Liver (tissue), 9 donors: Measurements from ENCODE around the gene ATF7. TPM values are rescaled to one million over a fixed set of nuclear protein-coding genes. Genes with fewer than 3 reads are reported as not detected.

ENCODE experiments used
- DNase-seq: peaks from one replicate; pipeline ENCODE4 v3.0.0-alpha.2; 2017; ENCODE audit warnings: low spot score
- H3K27ac ChIP-seq, 2 donors: one replicate each; pipeline ENCODE4 v1.7.0; 2013; ENCODE audit warnings: inconsistent platforms in 2 of 2, low read length in 2 of 2, control low read depth in 1 of 2, low read depth in 1 of 2, mild to moderate bottlenecking in 1 of 2
- H3K27me3 ChIP-seq, 4 donors: one replicate each; pipeline versions ENCODE4 v1.6.1 to v1.7.0; 2013; ENCODE audit warnings: low read length in 3 of 4, inconsistent platforms in 1 of 4, mild to moderate bottlenecking in 1 of 4, moderate library complexity in 1 of 4; ENCODE audit not compliant: control insufficient read depth in 4 of 4, insufficient read depth in 4 of 4
- H3K36me3 ChIP-seq, 4 donors: one replicate each; pipeline versions ENCODE4 v1.6.1 to v1.7.0; 2013; ENCODE audit warnings: low read length in 3 of 4, mild to moderate bottlenecking in 3 of 4, low read depth in 1 of 4, moderate library complexity in 1 of 4; ENCODE audit not compliant: control insufficient read depth in 4 of 4, insufficient read depth in 3 of 4
- H3K4me1 ChIP-seq, 4 donors: one replicate each; pipeline versions ENCODE4 v1.6.1 to v1.7.0; 2013; ENCODE audit warnings: low read length in 3 of 4, mild to moderate bottlenecking in 3 of 4, moderate library complexity in 1 of 4; ENCODE audit not compliant: control insufficient read depth in 4 of 4, insufficient read depth in 4 of 4
- H3K4me3 ChIP-seq, 3 donors: one replicate each; pipeline versions ENCODE4 v1.6.1 to v1.7.0; 2013; ENCODE audit warnings: low read length in 3 of 3, control low read depth in 1 of 3, low read depth in 1 of 3, mild to moderate bottlenecking in 1 of 3
- H3K9ac ChIP-seq, 2 donors: one replicate each; pipeline ENCODE4 v1.7.0; 2013; ENCODE audit warnings: low read length in 2 of 2, mild to moderate bottlenecking in 2 of 2, moderate library complexity in 2 of 2, control low read depth in 1 of 2, low read depth in 1 of 2
- H3K9me3 ChIP-seq, 4 donors: one replicate each; pipeline versions ENCODE4 v1.6.1 to v1.7.0; 2013; ENCODE audit warnings: low read length in 3 of 4; ENCODE audit not compliant: control insufficient read depth in 4 of 4
- CTCF ChIP-seq: fragments of 150-350 bp; IDR thresholded peaks from 2 replicates; pipeline ENCODE4 v1.5.1; 2017; ENCODE audit warnings: improper control_type of control experiment, low read depth, low read length; ENCODE audit not compliant: missing input control
- EGR1 ChIP-seq, 2 donors: IDR thresholded peaks; 2 replicates each; pipeline ENCODE4 v1.6.1; 2016 to 2018; ENCODE audit warnings: antibody characterized with exemption in 2 of 2, low read depth in 2 of 2
- FOXA1 ChIP-seq: IDR thresholded peaks from 2 replicates; pipeline ENCODE4 v1.6.1; 2016; ENCODE audit warnings: antibody characterized with exemption
- FOXA2 ChIP-seq: IDR thresholded peaks from 2 replicates; pipeline ENCODE4 v1.6.1; 2016; ENCODE audit warnings: antibody characterized with exemption
- GABPA ChIP-seq, 2 donors: IDR thresholded peaks in 1 of 2; conservative IDR thresholded peaks in 1 of 2; 2 replicates each; pipeline ENCODE4 v1.6.1; 2016; ENCODE audit warnings: antibody characterized with exemption in 2 of 2, mild to moderate bottlenecking in 1 of 2, moderate library complexity in 1 of 2
- HNF4A ChIP-seq, 2 donors: conservative IDR thresholded peaks; 2 replicates each; pipeline ENCODE4 v1.6.1; 2016; ENCODE audit warnings: antibody characterized with exemption in 2 of 2, mild to moderate bottlenecking in 2 of 2
- HNF4G ChIP-seq: IDR thresholded peaks from 2 replicates; pipeline ENCODE4 v1.6.1; 2016; ENCODE audit warnings: antibody characterized with exemption
- JUND ChIP-seq, 2 donors: IDR thresholded peaks; 2 replicates each; pipeline ENCODE4 v1.6.1; 2016; ENCODE audit warnings: antibody characterized with exemption in 2 of 2
- NR2F2 ChIP-seq: IDR thresholded peaks from 2 replicates; pipeline ENCODE4 v1.6.1; 2016; ENCODE audit warnings: antibody characterized with exemption
- RAD21 ChIP-seq, 2 donors: IDR thresholded peaks; 2 replicates each; pipeline ENCODE4 v1.6.1; 2016; ENCODE audit warnings: antibody characterized with exemption in 2 of 2, mild to moderate bottlenecking in 2 of 2
- RXRA ChIP-seq, 2 donors: IDR thresholded peaks; 2 replicates each; pipeline ENCODE4 v1.6.1; 2017 to 2018; ENCODE audit warnings: antibody characterized with exemption in 2 of 2, mild to moderate bottlenecking in 1 of 2
- SP1 ChIP-seq: IDR thresholded peaks from 2 replicates; pipeline ENCODE4 v1.6.1; 2018; ENCODE audit warnings: antibody characterized with exemption, mild to moderate bottlenecking
- TAF1 ChIP-seq: conservative IDR thresholded peaks from 2 replicates; pipeline ENCODE4 v1.6.1; 2016; ENCODE audit warnings: antibody characterized with exemption, mild to moderate bottlenecking
- YY1 ChIP-seq: IDR thresholded peaks from 2 replicates; pipeline ENCODE4 v1.6.1; 2016; ENCODE audit warnings: antibody characterized with exemption, mild to moderate bottlenecking
- ZBTB33 ChIP-seq: IDR thresholded peaks from 2 replicates; pipeline ENCODE4 v1.6.1; 2016; ENCODE audit warnings: antibody characterized with exemption
- WGBS: extraction: QIAGEN DNeasy Blood & Tissue Kit; methylation state at CpG from one replicate; pipeline ENCODE4 v1.1.7; 2013; 5-methylcytosine and 5-hydroxymethylcytosine counted together
- polyA plus RNA-seq, 2 donors: library from polyadenylated mRNA; stranded (reverse) in 1 of 2; unstranded in 1 of 2; fragments of 200-250 nt in 1 of 2; fragments of >200 nt in 1 of 2; fragmentation: Nextera tagmentation in 1 of 2; extraction: Ambion mirVana in 1 of 2; gene quantifications; one replicate each; pipeline versions ENCODE4 v1.2.1 to v1.2.3, GENCODE V29; 2013 to 2015
- total RNA-seq, 2 donors: library from RNA; depleted of rRNA; stranded (reverse); fragments of >200 nt; gene quantifications; one replicate each; pipeline ENCODE4 v1.2.3, GENCODE V29; 2014
- donor health status: healthy.
- donor health status: healthy.
- donor health status: healthy.
- donor health status: healthy.
- donor health status: healthy.

The ATF7 gene
- total and polyA plus RNA-seq, 4 donors = 5.3 to 14.5 (median 9.9) TPM

- no peak overlapping the region for H3K4me3 ChIP-seq
- no peaks in the 10 kb centered on the region for H3K27me3 ChIP-seq
- H3K36me3 ChIP-seq = no peaks in the 10 kb centered on the region
- H3K9ac ChIP-seq = no peak overlapping the region
- peaks cover 0 to 2% (median 0%) of the 10 kb centered on the region in 4 donors for H3K4me1 ChIP-seq
- H3K27ac ChIP-seq = peak overlapping the region in 1 of 2 donors; percentile 36
- 94% methylated on average over 1 of the region's 1 CpG for WGBS
- TF ChIP-seq EGR1 (IDR thresholded peaks at IDR 0.05; ENCODE audit: low read depth in 2 of 2) (no peak), FOXA1 (no peak), FOXA2 (no peak), CTCF (no peak), TAF1 (no peak), JUND (IDR thresholded peaks at IDR 0.05) (no peak)
- no peaks in the 10 kb centered on the region for H3K9me3 ChIP-seq
- no peak for DNase-seq
Observed at GRCh38 chr12:53558631-53559030, 67.6 kb downstream of the ATF7 start.

DNA sequence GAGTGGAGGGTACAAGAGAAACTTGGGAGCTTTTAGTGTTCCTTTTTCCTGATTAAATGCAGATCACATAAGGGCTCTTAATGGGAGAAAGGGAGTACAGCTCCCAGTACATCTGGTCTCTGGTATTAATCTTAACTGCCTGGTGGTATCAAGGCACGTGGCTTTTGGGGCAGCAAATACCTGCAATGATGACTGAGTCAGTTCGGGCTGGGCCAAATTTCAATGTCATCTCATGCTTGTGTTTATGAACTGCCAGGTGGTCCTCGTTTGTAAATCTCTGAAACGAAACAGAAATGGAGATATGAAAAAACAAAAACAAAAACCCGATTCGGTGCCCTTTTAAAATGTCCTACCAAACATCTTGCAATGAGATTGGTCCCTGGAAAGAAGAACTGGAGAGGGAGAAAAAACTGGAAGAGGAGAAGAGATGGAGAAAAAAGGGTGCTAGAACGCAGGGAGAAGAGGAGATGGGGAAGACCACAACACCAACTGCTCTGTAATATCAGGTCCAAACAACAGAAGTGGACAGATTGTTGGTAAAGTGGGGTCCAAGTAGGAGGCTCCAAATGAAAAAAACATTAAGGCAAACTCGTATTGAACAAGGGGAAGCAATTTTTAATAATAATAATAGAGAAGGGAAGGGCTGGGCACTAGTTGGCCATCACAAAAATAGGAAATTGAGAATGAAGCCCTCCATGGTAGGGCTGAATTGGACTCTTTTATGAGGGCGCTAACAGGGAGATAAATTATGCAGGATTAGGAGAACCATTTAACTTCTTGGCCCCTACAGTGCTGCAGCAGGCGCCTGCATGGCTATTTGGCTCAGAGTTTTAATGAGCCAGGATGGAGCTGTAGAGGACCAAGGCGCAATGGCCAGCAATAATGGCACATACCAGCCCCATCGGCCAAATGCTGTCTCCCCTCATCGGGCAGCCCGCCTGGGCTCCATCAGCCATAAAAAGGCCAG is 73.5 kb downstream of the ATF7 start:
- 94% methylated on average over 14 of the region's 14 CpGs for WGBS
- no peaks in the 10 kb centered on the region for H3K9me3 ChIP-seq
- no peak overlapping the region for H3K4me3 ChIP-seq
- H3K9ac ChIP-seq = no peak overlapping the region
- H3K27ac ChIP-seq = no peak overlapping the region
- no peaks in the 10 kb centered on the region for H3K27me3 ChIP-seq
- no peaks in the 10 kb centered on the region for H3K4me1 ChIP-seq
- DNase-seq = no peak
- H3K36me3 ChIP-seq = peaks cover 4 to 22% (median 15%) of the 10 kb centered on the region in 4 donors
- no peak for TF ChIP-seq CTCF
- TF ChIP-seq TAF1 = no peak
- no peak for TF ChIP-seq EGR1 (IDR thresholded peaks at IDR 0.05; ENCODE audit: low read depth in 2 of 2)
- TF ChIP-seq JUND (IDR thresholded peaks at IDR 0.05) = no peak
- no peak for TF ChIP-seq YY1
- TF ChIP-seq HNF4G = no peak
- TF ChIP-seq RXRA (IDR thresholded peaks at IDR 0.05) = no peak

- Histone ChIP-seq H3K4me3 (no peak overlapping the region), H3K36me3 (peaks cover 4 to 25% (median 15%) of the 10 kb centered on the region in 4 donors), H3K9ac (no peak overlapping the region), H3K9me3 (no peaks in the 10 kb centered on the region), H3K27ac (no peak overlapping the region), H3K27me3 (no peaks in the 10 kb centered on the region), H3K4me1 (no peaks in the 10 kb centered on the region)
- WGBS = 96% methylated on average over 2 of the region's 2 CpGs
- TF ChIP-seq GABPA (IDR thresholded peaks at IDR 0.05 in 1 of 2, conservative IDR thresholded peaks at IDR 0.05 in 1 of 2) (no peak), CTCF (no peak), YY1 (no peak), HNF4G (no peak), JUND (IDR thresholded peaks at IDR 0.05) (no peak), RXRA (IDR thresholded peaks at IDR 0.05) (no peak), HNF4A (conservative IDR thresholded peaks at IDR 0.05) (no peak), RAD21 (IDR thresholded peaks at IDR 0.05) (no peak), NR2F2 (no peak), SP1 (no peak), FOXA1 (no peak), FOXA2 (no peak), ZBTB33 (no peak), EGR1 (IDR thresholded peaks at IDR 0.05; ENCODE audit: low read depth in 2 of 2) (no peak), TAF1 (no peak)
- DNase-seq = no peak
Observed at GRCh38 chr12:53551889-53552291, 74.3 kb downstream of the ATF7 start.
